A549 treated with AZD9567 at 1 μM for 4 hours (cell line): ENCODE results near the gene SYNPO. TPM values are rescaled to one million over a fixed set of nuclear protein-coding genes. Genes with fewer than 3 reads are reported as not detected.

Source experiments
- total RNA-seq: library from RNA; stranded (reverse); fragments of 200-300 nt; extraction: Qiagen RNA extraction; gene quantifications from 5 replicates; pipeline ENCODE4 v1.2.3, GENCODE V29; 2022; ENCODE audit not compliant: insufficient read depth

Gene SYNPO
- 17.6 to 22.8 TPM (median 19.1 TPM) in 5 replicates for total RNA-seq

GRCh38 chr5:150640311-150641005 is at the start of gene SYNPO:
TSS of gene SYNPO (plus strand) at chr5:150640660. CDS start at chr5:150648276, 7,616 bp downstream.

GRCh38 chr5:150661086-150661485 is 20.6 kb downstream of the SYNPO start, which contains the start of gene MYOZ3:
TSS of gene MYOZ3 (plus strand) at chr5:150661251. CDS start at chr5:150662942, 1,691 bp downstream.

GRCh38 chr5:150700594-150701377 is 60.3 kb downstream of the SYNPO start, which contains the start of gene RBM22:
TSS of gene RBM22 (minus strand) at chr5:150701062. CDS start at chr5:150700985, 77 bp downstream.

Other genes starting within 250 kb of the SYNPO start
- gene CD74, start 227.8 kb upstream of the SYNPO start, total RNA-seq = 0.09 to 0.17 TPM (median 0.10 TPM) in 4 of 5 replicates, not detected in the other
- 2,476 to 3,076 TPM (median 2,996 TPM) in 5 replicates for gene RPS14, start 190.9 kb upstream of the SYNPO start, total RNA-seq
- 43.9 to 55.7 TPM (median 53.4 TPM) in 5 replicates for gene NDST1, start 132.5 kb upstream of the SYNPO start, total RNA-seq
- 0.02 to 0.06 TPM (median 0.02 TPM) in 3 of 5 replicates, not detected in the others for gene MYOZ3, start 20.6 kb downstream of the SYNPO start, total RNA-seq
- gene RBM22, start 60.4 kb downstream of the SYNPO start, total RNA-seq = 44.1 to 78.1 TPM (median 46.8 TPM) in 5 replicates
- 16.1 to 28.5 TPM (median 17.6 TPM) in 5 replicates for gene DCTN4, start 118.4 kb downstream of the SYNPO start, total RNA-seq
- 8.0 to 11.4 TPM (median 9.0 TPM) in 5 replicates for gene SMIM3, start 138.1 kb downstream of the SYNPO start, total RNA-seq
- gene IRGM, start 205.9 kb downstream of the SYNPO start, total RNA-seq = 0.14 to 0.36 TPM (median 0.22 TPM) in 4 of 5 replicates, not detected in the other